Thoracic aorta (tissue), 2 donors: Measurements from ENCODE around the gene GDF10. TPM values are rescaled to one million over a fixed set of nuclear protein-coding genes. Genes with fewer than 3 reads are reported as not detected.

Experiments used
- ATAC-seq: fragments of 150-250 bp; one replicate; pipeline ENCODE4 v1.8.0; 2017; ENCODE audit warnings: low read depth; ENCODE audit not compliant: insufficient number of reproducible peaks, low FRiP score
- DNase-seq: peaks from one replicate; pipeline ENCODE4 v3.0.0-alpha.2; 2020; ENCODE audit warnings: low spot score
- H3K27ac ChIP-seq, 2 donors: fragments of 200-600 bp; sonication (generic); 1 replicate in 1 of 2; 2 replicates in 1 of 2; pipeline ENCODE4 v1.5.1; 2016; ENCODE audit warnings: mild to moderate bottlenecking in 2 of 2, moderate library complexity in 2 of 2
- H3K27me3 ChIP-seq: fragments of 200-600 bp; sonication (generic); replicated peaks from 2 replicates; pipeline ENCODE4 v1.6.0; 2016; ENCODE audit warnings: mild to moderate bottlenecking; ENCODE audit not compliant: insufficient read depth
- H3K36me3 ChIP-seq: fragments of 200-600 bp; sonication (generic); one replicate; pipeline ENCODE4 v1.5.1; 2016
- H3K4me1 ChIP-seq, 2 donors: fragments of 200-600 bp; sonication (generic); 1 replicate in 1 of 2; 2 replicates in 1 of 2; pipeline versions ENCODE4 v1.5.1 to v1.6.0; 2016; ENCODE audit warnings: low read depth in 2 of 2, mild to moderate bottlenecking in 1 of 2; ENCODE audit not compliant: control insufficient read depth in 1 of 2
- H3K4me3 ChIP-seq: fragments of 200-600 bp; sonication (generic); 2 replicates; pipeline ENCODE4 v1.5.1; 2016; ENCODE audit warnings: mild to moderate bottlenecking
- H3K9me3 ChIP-seq: fragments of 200-600 bp; sonication (generic); 2 replicates; pipeline ENCODE4 v1.5.1; 2016
- total RNA-seq, 2 donors: library from RNA; depleted of rRNA; stranded (reverse); fragments of >200 nt; gene quantifications; one replicate each; pipeline versions ENCODE4 v1.1.0 to v1.2.3, GENCODE V29; 2016
- TF ChIP-seq, protein P1 (sequence below): fragments of 200-600 bp; sonication (generic); IDR thresholded peaks from one replicate; pipeline ENCODE4 v1.5.1; 2019; ENCODE audit warnings: antibody characterized with exemption

The GDF10 gene
- total RNA-seq, 2 donors from 2014 or later, result 2.4 to 2.5 TPM

DNA sequence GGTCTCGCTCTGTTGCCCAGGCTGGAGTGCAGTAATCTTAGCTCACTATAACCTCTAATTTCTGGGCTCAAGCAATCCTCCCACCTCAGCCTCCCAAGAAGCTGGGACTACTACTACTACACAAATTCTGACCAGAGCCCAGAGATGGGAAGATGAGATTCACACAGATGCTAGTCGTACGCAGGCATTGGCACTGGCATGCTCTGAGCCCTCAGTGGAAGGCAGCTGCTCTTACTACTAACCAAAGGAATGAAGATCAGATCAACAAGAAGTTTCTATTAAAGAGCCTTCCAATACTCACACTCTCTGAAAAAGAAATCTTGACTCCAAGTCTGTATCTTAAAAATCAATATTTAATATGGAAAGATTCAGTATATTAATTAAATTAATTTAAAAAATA lies 32.9 kb downstream of the GDF10 start:
- TF ChIP-seq, protein P1, sequence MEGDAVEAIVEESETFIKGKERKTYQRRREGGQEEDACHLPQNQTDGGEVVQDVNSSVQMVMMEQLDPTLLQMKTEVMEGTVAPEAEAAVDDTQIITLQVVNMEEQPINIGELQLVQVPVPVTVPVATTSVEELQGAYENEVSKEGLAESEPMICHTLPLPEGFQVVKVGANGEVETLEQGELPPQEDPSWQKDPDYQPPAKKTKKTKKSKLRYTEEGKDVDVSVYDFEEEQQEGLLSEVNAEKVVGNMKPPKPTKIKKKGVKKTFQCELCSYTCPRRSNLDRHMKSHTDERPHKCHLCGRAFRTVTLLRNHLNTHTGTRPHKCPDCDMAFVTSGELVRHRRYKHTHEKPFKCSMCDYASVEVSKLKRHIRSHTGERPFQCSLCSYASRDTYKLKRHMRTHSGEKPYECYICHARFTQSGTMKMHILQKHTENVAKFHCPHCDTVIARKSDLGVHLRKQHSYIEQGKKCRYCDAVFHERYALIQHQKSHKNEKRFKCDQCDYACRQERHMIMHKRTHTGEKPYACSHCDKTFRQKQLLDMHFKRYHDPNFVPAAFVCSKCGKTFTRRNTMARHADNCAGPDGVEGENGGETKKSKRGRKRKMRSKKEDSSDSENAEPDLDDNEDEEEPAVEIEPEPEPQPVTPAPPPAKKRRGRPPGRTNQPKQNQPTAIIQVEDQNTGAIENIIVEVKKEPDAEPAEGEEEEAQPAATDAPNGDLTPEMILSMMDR, result no peak
- no peak overlapping the region for H3K4me3 ChIP-seq
- peaks cover 0 to 6% of the 10 kb centered on the region in 2 donors for H3K4me1 ChIP-seq
- no peak overlapping the region for H3K27ac ChIP-seq
- no peak for ATAC-seq
- no peak for DNase-seq
- H3K27me3 ChIP-seq, result no peaks in the 10 kb centered on the region
- no peaks in the 10 kb centered on the region for H3K9me3 ChIP-seq
- no peaks in the 10 kb centered on the region for H3K36me3 ChIP-seq

DNA sequence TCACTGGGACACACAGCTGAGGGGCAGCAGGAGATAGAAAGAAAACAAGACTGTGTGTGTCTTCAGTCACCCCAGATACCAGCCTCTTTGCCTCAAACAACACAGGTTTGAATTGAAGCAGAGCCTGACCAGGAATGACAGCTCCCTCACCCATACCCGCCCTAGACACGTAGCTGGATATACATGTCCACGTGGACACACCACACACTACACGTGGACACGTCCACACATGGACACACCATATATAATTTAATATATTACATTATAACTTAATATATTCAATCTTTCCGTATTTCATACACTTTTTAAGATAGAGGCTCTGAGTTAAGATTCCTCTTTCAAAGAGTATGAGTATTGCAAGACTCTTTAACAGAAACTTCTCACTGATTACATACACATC lies 33.5 kb downstream of the GDF10 start:
- DNase-seq, result no peak
- Histone ChIP-seq H3K4me1 (peaks cover 0 to 6% of the 10 kb centered on the region in 2 donors), H3K27ac (no peak overlapping the region), H3K4me3 (no peak overlapping the region), H3K27me3 (no peaks in the 10 kb centered on the region), H3K9me3 (no peaks in the 10 kb centered on the region), H3K36me3 (no peaks in the 10 kb centered on the region)
- TF ChIP-seq, protein P1, result no peak
- no peak for ATAC-seq

DNA sequence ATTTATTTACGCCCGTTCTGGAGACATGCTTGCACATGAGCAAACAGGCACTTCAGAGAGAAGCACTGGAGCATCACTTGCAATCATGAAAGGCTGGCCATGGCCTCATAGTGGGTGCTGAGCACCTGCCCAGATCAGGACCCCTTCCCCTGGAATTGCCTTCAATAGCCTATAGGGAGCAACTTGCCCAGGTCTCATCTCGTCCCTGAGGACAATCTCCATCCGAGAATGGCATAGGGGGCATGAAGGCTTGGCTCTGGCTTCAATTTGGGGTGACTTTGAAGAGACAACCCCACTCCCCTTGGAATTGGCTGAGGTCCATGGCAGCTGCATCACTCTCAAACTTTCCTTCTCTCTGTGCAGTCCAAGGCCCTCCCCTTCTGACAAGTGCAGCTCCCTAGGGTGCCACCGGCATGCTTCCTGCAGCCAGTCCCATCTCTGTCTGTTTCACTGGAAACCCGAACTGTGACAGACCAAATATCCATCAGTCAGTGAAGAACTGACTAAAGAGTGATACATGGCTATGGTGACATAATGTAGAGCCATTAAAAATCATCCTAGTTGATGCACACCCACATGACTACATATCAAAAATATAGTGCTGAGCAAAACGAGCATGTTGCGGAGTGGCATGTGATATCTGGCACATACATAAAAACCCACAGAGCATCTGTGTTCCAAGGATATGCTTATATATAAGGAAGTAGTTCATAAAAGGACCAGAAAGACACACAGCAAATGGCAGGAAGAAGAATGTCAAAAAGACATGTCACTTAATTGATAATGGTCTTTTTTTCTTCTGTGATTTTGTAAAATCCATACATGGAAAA lies 34.7 kb downstream of the GDF10 start:
- H3K4me1 ChIP-seq, result peaks cover 0 to 6% of the 10 kb centered on the region in 2 donors
- no peak for DNase-seq
- no peak overlapping the region for H3K27ac ChIP-seq
- H3K9me3 ChIP-seq, result no peaks in the 10 kb centered on the region
- no peak for ATAC-seq
- TF ChIP-seq, protein P1, result no peak
- no peak overlapping the region for H3K4me3 ChIP-seq
- H3K27me3 ChIP-seq, result no peaks in the 10 kb centered on the region
- H3K36me3 ChIP-seq, result no peaks in the 10 kb centered on the region

DNA sequence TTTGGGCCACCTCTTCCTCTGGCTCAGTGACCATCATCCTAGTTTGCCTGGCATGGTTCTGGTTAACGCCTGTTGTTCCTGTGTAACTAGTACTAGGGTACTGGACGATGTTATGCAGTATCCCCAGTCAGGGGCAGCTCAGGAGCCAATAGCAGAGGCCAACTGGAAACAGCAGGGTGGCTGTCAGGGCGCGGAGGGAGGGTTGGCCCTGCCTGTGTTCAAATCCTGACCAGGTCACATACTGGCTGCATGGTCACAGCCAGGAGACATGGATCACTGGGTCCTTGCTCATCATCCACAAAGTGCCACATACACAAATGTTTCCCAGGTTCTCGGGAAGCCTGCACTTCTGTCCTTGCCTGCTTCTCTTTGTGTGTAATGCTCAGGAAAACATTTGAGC lies 35.9 kb downstream of the GDF10 start:
- ATAC-seq, result no peak
- TF ChIP-seq, protein P1, result no peak
- no peak overlapping the region for H3K27ac ChIP-seq
- H3K9me3 ChIP-seq, result no peaks in the 10 kb centered on the region
- no peak for DNase-seq
- no peaks in the 10 kb centered on the region for H3K27me3 ChIP-seq
- peaks cover 0 to 6% of the 10 kb centered on the region in 2 donors for H3K4me1 ChIP-seq
- H3K36me3 ChIP-seq, result no peaks in the 10 kb centered on the region
- H3K4me3 ChIP-seq, result no peak overlapping the region

DNA sequence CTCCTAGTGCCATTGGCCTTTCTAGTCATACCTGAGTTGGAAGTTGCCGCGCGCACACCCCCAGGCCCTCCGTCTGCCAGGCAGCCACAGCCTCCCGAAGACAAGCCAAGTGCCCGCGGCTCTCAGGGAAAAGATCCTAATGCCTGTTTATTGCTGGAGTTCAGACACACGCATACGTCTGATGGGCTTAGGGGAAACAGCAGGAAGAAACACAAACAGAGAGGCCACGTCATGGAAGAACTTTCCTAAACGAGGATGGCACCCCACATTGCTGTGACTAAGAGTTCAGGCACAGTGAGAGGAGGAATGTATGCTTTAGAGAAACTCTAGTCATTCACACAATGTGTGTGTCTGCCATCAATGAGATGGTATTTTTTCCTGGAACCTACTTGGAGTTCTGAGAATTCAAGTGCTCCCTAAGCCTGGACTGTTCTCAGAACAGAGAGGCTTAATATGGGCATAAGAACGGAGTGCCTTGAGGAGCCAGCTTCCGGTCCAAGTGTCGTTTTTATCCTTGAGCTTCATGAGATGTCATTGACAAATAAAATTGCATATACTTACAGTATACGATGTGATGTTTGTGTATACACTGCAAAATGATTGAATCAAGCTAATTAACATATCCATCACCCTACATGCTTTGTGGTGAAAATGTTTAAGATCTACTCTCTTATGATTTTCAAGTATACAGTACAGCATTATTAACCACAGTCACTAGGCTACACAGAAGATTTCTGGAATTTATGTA lies 36.6 kb downstream of the GDF10 start:
- Histone ChIP-seq H3K4me1 (peaks cover 0 to 6% of the 10 kb centered on the region in 2 donors), H3K27me3 (no peaks in the 10 kb centered on the region), H3K4me3 (no peak overlapping the region), H3K27ac (no peak overlapping the region), H3K36me3 (no peaks in the 10 kb centered on the region), H3K9me3 (no peaks in the 10 kb centered on the region)
- TF ChIP-seq, protein P1, result no peak
- ATAC-seq, result no peak
- DNase-seq, result no peak
